ENCODE measurements around the gene TMEM30B. TPM values are rescaled to one million over a fixed set of nuclear protein-coding genes. Genes with fewer than 3 reads are reported as not detected.

The TMEM30B gene
- total and polyA plus RNA-seq, 12 donors, result 0.15 to 1.9 (median 0.60) TPM

GRCh38 chr14:61234215-61234916 lies 46.8 kb downstream of the TMEM30B start:
- Histone ChIP-seq H3K27ac (no peak overlapping the region), H3K4me1 (no peaks in the 10 kb centered on the region), H3K4me3 (no peak overlapping the region), H3K27me3 (peaks cover 0 to 21% (median 3%) of the 10 kb centered on the region in 7 donors), H3K9me3 (no peaks in the 10 kb centered on the region), H3K36me3 (no peaks in the 10 kb centered on the region)
- intact Hi-C loops (cut with DNase I), result no loop called here
- WGBS, 2 donors, result 63 to 65% methylated on average over 2 of the region's 2 CpGs
- no peak for TF ChIP-seq CTCF (IDR thresholded peaks at IDR 0.05)
- ATAC-seq, result no peak
- DNase-seq, result no peak

GRCh38 chr14:61233436-61233956 lies 47.6 kb downstream of the TMEM30B start:
- Histone ChIP-seq H3K4me1 (no peaks in the 10 kb centered on the region), H3K36me3 (no peaks in the 10 kb centered on the region), H3K9me3 (no peaks in the 10 kb centered on the region), H3K4me3 (no peak overlapping the region), H3K27me3 (peaks cover 0 to 27% (median 5%) of the 10 kb centered on the region in 7 donors), H3K27ac (no peak overlapping the region)
- no peak for ATAC-seq
- WGBS, 2 donors, result 64 to 67% methylated on average over 3 of the region's 3 CpGs
- DNase-seq, result no peak
- intact Hi-C loops (cut with DNase I), result no loop called here
- no peak for TF ChIP-seq CTCF (IDR thresholded peaks at IDR 0.05)

- H3K27ac ChIP-seq, result no peak overlapping the region
- no peaks in the 10 kb centered on the region for H3K4me1 ChIP-seq
- H3K9me3 ChIP-seq, result no peaks in the 10 kb centered on the region
- intact Hi-C loops (cut with DNase I), result no loop called here
- peaks cover 0 to 27% (median 5%) of the 10 kb centered on the region in 7 donors for H3K27me3 ChIP-seq
- no peak for TF ChIP-seq CTCF (IDR thresholded peaks at IDR 0.05)
- DNase-seq, result no peak
- ATAC-seq, result no peak
- 76 to 84% methylated on average over 4 of the region's 4 CpGs for WGBS, 2 donors
- no peak overlapping the region for H3K4me3 ChIP-seq
- H3K36me3 ChIP-seq, result no peaks in the 10 kb centered on the region
Measured at GRCh38 chr14:61231810-61232209, 49.3 kb downstream of the TMEM30B start.

- no peak overlapping the region for H3K4me3 ChIP-seq
- ATAC-seq, result no peak
- H3K4me1 ChIP-seq, result no peaks in the 10 kb centered on the region
- no peaks in the 10 kb centered on the region for H3K9me3 ChIP-seq
- intact Hi-C loops (cut with DNase I), result no loop called here
- 55 to 68% methylated on average over 4 of the region's 4 CpGs for WGBS, 2 donors
- TF ChIP-seq CTCF (IDR thresholded peaks at IDR 0.05), result no peak
- no peak overlapping the region for H3K27ac ChIP-seq
- H3K36me3 ChIP-seq, result no peaks in the 10 kb centered on the region
- peaks cover 0 to 26% (median 5%) of the 10 kb centered on the region in 7 donors for H3K27me3 ChIP-seq
- DNase-seq, result no peak
Measured at GRCh38 chr14:61229981-61230380, 51.2 kb downstream of the TMEM30B start.
